HFFc6 (cell line): ENCODE measurements around the gene PRKCH. TPM values are rescaled to one million over a fixed set of nuclear protein-coding genes. Genes with fewer than 3 reads are reported as not detected.
A peak's percentile ranks its signal among the peaks of the same experiment; 100 is the strongest.

Experiments used
- DNase-seq: peaks from one replicate; pipeline ENCODE4 v3.0.0-alpha.2; 2018
- H3K27ac Mint-ChIP-seq: 2 replicates; pipeline ENCODE4 v1.8.0; 2020; ENCODE audit warnings: mild to moderate bottlenecking, mixed read lengths
- H3K27me3 Mint-ChIP-seq: 2 replicates; pipeline ENCODE4 v1.8.0; 2021; ENCODE audit warnings: mild to moderate bottlenecking, moderate library complexity, mixed read lengths; ENCODE audit not compliant: insufficient read depth
- H3K36me3 Mint-ChIP-seq: 2 replicates; pipeline ENCODE4 v1.8.0; 2021; ENCODE audit warnings: low read depth, mixed read lengths
- H3K4me1 Mint-ChIP-seq: 2 replicates; pipeline ENCODE4 v1.8.0; 2020; ENCODE audit warnings: low read depth, mixed read lengths
- H3K4me3 Mint-ChIP-seq: 2 replicates; pipeline ENCODE4 v1.8.0; 2020; ENCODE audit warnings: mild to moderate bottlenecking, moderate library complexity, mixed read lengths
- H3K9me3 Mint-ChIP-seq: 2 replicates; pipeline ENCODE4 v1.8.0; 2020; ENCODE audit warnings: mild to moderate bottlenecking, mixed read lengths
- CTCF ChIP-seq: fragments of 200-600 bp; sonication (generic); IDR thresholded peaks from 2 replicates; pipeline ENCODE4 v1.5.0; 2021; ENCODE audit warnings: antibody characterized with exemption, mild to moderate bottlenecking
- total RNA-seq, 6 experiments: library from RNA; stranded (reverse); fragmentation: NEBNext Ultra II Directional; extraction: Animal tissue kit (Norgen Biotek cat#: 25700); gene quantifications; 2 replicates in 1 of 6; 3 replicates in 5 of 6; pipeline ENCODE4 v1.2.3, GENCODE V29; 2021

Gene PRKCH
- total RNA-seq, 6 experiments from 2014 or later: 0.17 to 1.2 (median 0.35) TPM

- H3K27ac Mint-ChIP-seq: peak overlapping the region; percentile 86
Measured at GRCh38 chr14:61587081-61587713, 265.8 kb downstream of the PRKCH start.

GRCh38 chr14:61588419-61588901 lies 267.1 kb downstream of the PRKCH start:
- no peak overlapping the region for H3K4me3 Mint-ChIP-seq
- no peaks in the 10 kb centered on the region for H3K27me3 Mint-ChIP-seq
- no peak for TF ChIP-seq CTCF
- H3K9me3 Mint-ChIP-seq: no peaks in the 10 kb centered on the region
- peak overlapping the region; percentile 14; the same call in 1 of the 2 replicates for H3K27ac Mint-ChIP-seq
- DNase-seq: no peak
- H3K36me3 Mint-ChIP-seq: no peaks in the 10 kb centered on the region
- peaks cover 58% of the 10 kb centered on the region for H3K4me1 Mint-ChIP-seq

More at GRCh38 chr14:61587081-61587713, 265.8 kb downstream of the PRKCH start:
- Mint-ChIP-seq H3K27me3 (peaks cover 1% of the 10 kb centered on the region; the same call in 1 of the 2 replicates), H3K36me3 (no peaks in the 10 kb centered on the region), H3K9me3 (no peaks in the 10 kb centered on the region), H3K4me3 (no peak overlapping the region), H3K4me1 (peaks cover 66% of the 10 kb centered on the region)
- DNase-seq: no peak
- TF ChIP-seq CTCF: no peak

GRCh38 chr14:61589691-61590581 lies 268.6 kb downstream of the PRKCH start:
- TF ChIP-seq CTCF: no peak
- no peak overlapping the region for H3K27ac Mint-ChIP-seq
- H3K4me3 Mint-ChIP-seq: no peak overlapping the region
- no peaks in the 10 kb centered on the region for H3K9me3 Mint-ChIP-seq
- no peak for DNase-seq
- peaks cover 58% of the 10 kb centered on the region for H3K4me1 Mint-ChIP-seq
- H3K27me3 Mint-ChIP-seq: no peaks in the 10 kb centered on the region
- H3K36me3 Mint-ChIP-seq: no peaks in the 10 kb centered on the region

GRCh38 chr14:61591862-61592261 lies 270.5 kb downstream of the PRKCH start:
- peaks cover 55% of the 10 kb centered on the region for H3K4me1 Mint-ChIP-seq
- no peak overlapping the region for H3K4me3 Mint-ChIP-seq
- H3K9me3 Mint-ChIP-seq: no peaks in the 10 kb centered on the region
- no peak for TF ChIP-seq CTCF
- H3K27ac Mint-ChIP-seq: no peak overlapping the region
- H3K36me3 Mint-ChIP-seq: no peaks in the 10 kb centered on the region
- no peak for DNase-seq
- no peaks in the 10 kb centered on the region for H3K27me3 Mint-ChIP-seq

- Mint-ChIP-seq H3K27ac (peak overlapping the region; percentile 60; the same call in 1 of the 2 replicates), H3K9me3 (no peaks in the 10 kb centered on the region)
Measured at GRCh38 chr14:61593330-61593729, 272.0 kb downstream of the PRKCH start.

More at GRCh38 chr14:61593330-61593729, 272.0 kb downstream of the PRKCH start:
- no peak for DNase-seq
- no peaks in the 10 kb centered on the region for H3K27me3 Mint-ChIP-seq
- TF ChIP-seq CTCF: no peak
- no peaks in the 10 kb centered on the region for H3K36me3 Mint-ChIP-seq
- H3K4me3 Mint-ChIP-seq: no peak overlapping the region
- peaks cover 44% of the 10 kb centered on the region for H3K4me1 Mint-ChIP-seq
